ENCODE data around the gene BRWD1. TPM values are rescaled to one million over a fixed set of nuclear protein-coding genes. Genes with fewer than 3 reads are reported as not detected.
"Not testable (repeated sequence)": the region's sequence is repeated elsewhere in the genome, so short reads cannot be mapped to it uniquely, and the experiment has no call there.

Gene BRWD1
- total RNA-seq, 2 experiments from 2014 or later: 84.7 to 92.2 TPM

GRCh38 chr21:39221997-39222486 lies 91.4 kb downstream of the BRWD1 start:
- Mint-ChIP-seq H3K36me3 (ENCODE audit: low read depth) (peaks cover 89% of the 10 kb centered on the region), H3K27me3 (no peaks in the 10 kb centered on the region), H3K4me3 (no peak overlapping the region), H3K27ac (no peak overlapping the region), H3K9me3 (no peaks in the 10 kb centered on the region), H3K4me1 (ENCODE audit: low read depth) (peaks cover 34% of the 10 kb centered on the region)
- Histone ChIP-seq H3K36me3 (ENCODE audit: insufficient read depth, low read length) (peaks cover 47% of the 10 kb centered on the region), H3K27ac (ENCODE audit: low read depth in 1 of 2, low read length in 2 of 2) (no peak overlapping the region), H3K27me3 (ENCODE audit: control insufficient read depth in 1 of 2, insufficient read depth in 2 of 2, low read length in 2 of 2) (no peaks in the 10 kb centered on the region), H3K4me3 (ENCODE audit: low read length) (no peak overlapping the region), H3K9me3 (ENCODE audit: control insufficient read depth in 1 of 2, insufficient read depth in 1 of 2, low read length in 2 of 2) (no peaks in the 10 kb centered on the region), H3K4me1 (ENCODE audit: insufficient read depth, low read length) (no peaks in the 10 kb centered on the region)
- TF ChIP-seq CTCF (IDR thresholded peaks at IDR 0.05): no peak
- POLR2A ChIA-PET: no interaction called here
- intact Hi-C loops (cut with DNase I, micrococcal nuclease): no loop called here
- no peak for DNase-seq
- CTCF ChIA-PET: no interaction called here
- no peak for ATAC-seq (ENCODE audit: poor library complexity)

- H3K27ac ChIP-seq (ENCODE audit: low read depth in 1 of 2, low read length in 2 of 2): no peak overlapping the region
- no peaks in the 10 kb centered on the region for H3K27me3 ChIP-seq (ENCODE audit: control insufficient read depth in 1 of 2, insufficient read depth in 2 of 2, low read length in 2 of 2)
- DNase-seq (no peak), ATAC-seq (ENCODE audit: poor library complexity) (no peak)
- no peaks in the 10 kb centered on the region for H3K9me3 ChIP-seq (ENCODE audit: control insufficient read depth in 1 of 2, insufficient read depth in 1 of 2, low read length in 2 of 2)
- TF ChIP-seq CTCF (IDR thresholded peaks at IDR 0.05): no peak
- Mint-ChIP-seq H3K36me3 (ENCODE audit: low read depth) (peaks cover 89% of the 10 kb centered on the region), H3K4me1 (ENCODE audit: low read depth) (peaks cover 34% of the 10 kb centered on the region), H3K27ac (no peak overlapping the region), H3K9me3 (no peaks in the 10 kb centered on the region), H3K4me3 (no peak overlapping the region), H3K27me3 (no peaks in the 10 kb centered on the region)
- no peaks in the 10 kb centered on the region for H3K4me1 ChIP-seq (ENCODE audit: insufficient read depth, low read length)
- CTCF ChIA-PET: no interaction called here
- H3K36me3 ChIP-seq (ENCODE audit: insufficient read depth, low read length): peaks cover 45% of the 10 kb centered on the region
- intact Hi-C loops (cut with DNase I, micrococcal nuclease): no loop called here
- no peak overlapping the region for H3K4me3 ChIP-seq (ENCODE audit: low read length)
- POLR2A ChIA-PET: no interaction called here
Observed at GRCh38 chr21:39221282-39221996, 92.0 kb downstream of the BRWD1 start.

- H3K27ac ChIP-seq (ENCODE audit: low read depth in 1 of 2, low read length in 2 of 2); H3K27me3 ChIP-seq (ENCODE audit: control insufficient read depth in 1 of 2, insufficient read depth in 2 of 2, low read length in 2 of 2); intact Hi-C loops (cut with DNase I, micrococcal nuclease); ATAC-seq (ENCODE audit: poor library complexity); POLR2A ChIA-PET; H3K4me3 Mint-ChIP-seq; H3K27ac Mint-ChIP-seq; DNase-seq; H3K4me1 ChIP-seq (ENCODE audit: insufficient read depth, low read length); H3K27me3 Mint-ChIP-seq; H3K9me3 ChIP-seq (ENCODE audit: control insufficient read depth in 1 of 2, insufficient read depth in 1 of 2, low read length in 2 of 2); H3K4me3 ChIP-seq (ENCODE audit: low read length); H3K9me3 Mint-ChIP-seq: not testable (repeated sequence)
- H3K36me3 ChIP-seq (ENCODE audit: insufficient read depth, low read length): peaks cover 43% of the 10 kb centered on the region
- Mint-ChIP-seq H3K36me3 (ENCODE audit: low read depth) (peaks cover 86% of the 10 kb centered on the region), H3K4me1 (ENCODE audit: low read depth) (peaks cover 30% of the 10 kb centered on the region)
- CTCF ChIA-PET: interaction anchor here (0.7 kb wide), 1 partner anchor 16 kb away, joined by 3 read pairs; no protein-coding TSS in a partner anchor
Observed at GRCh38 chr21:39220875-39221274, 92.6 kb downstream of the BRWD1 start.

GRCh38 chr21:39220150-39220549 lies 93.3 kb downstream of the BRWD1 start:
- Histone ChIP-seq H3K36me3 (ENCODE audit: insufficient read depth, low read length) (peaks cover 49% of the 10 kb centered on the region), H3K27me3 (ENCODE audit: control insufficient read depth in 1 of 2, insufficient read depth in 2 of 2, low read length in 2 of 2) (no peaks in the 10 kb centered on the region), H3K4me1 (ENCODE audit: insufficient read depth, low read length) (no peaks in the 10 kb centered on the region), H3K9me3 (ENCODE audit: control insufficient read depth in 1 of 2, insufficient read depth in 1 of 2, low read length in 2 of 2) (no peaks in the 10 kb centered on the region), H3K27ac (ENCODE audit: low read depth in 1 of 2, low read length in 2 of 2) (no peak overlapping the region), H3K4me3 (ENCODE audit: low read length) (no peak overlapping the region)
- Mint-ChIP-seq H3K9me3 (no peaks in the 10 kb centered on the region), H3K27me3 (no peaks in the 10 kb centered on the region), H3K4me3 (no peak overlapping the region), H3K36me3 (ENCODE audit: low read depth) (peaks cover 86% of the 10 kb centered on the region), H3K27ac (peak overlapping the region; percentile 72), H3K4me1 (ENCODE audit: low read depth) (peaks cover 30% of the 10 kb centered on the region)
- CTCF ChIA-PET: no interaction called here
- POLR2A ChIA-PET: no interaction called here
- no peak for ATAC-seq (ENCODE audit: poor library complexity)
- no peak for TF ChIP-seq CTCF (IDR thresholded peaks at IDR 0.05)
- intact Hi-C loops (cut with DNase I, micrococcal nuclease): no loop called here
- DNase-seq: no peak

All from CD4-positive, alpha-beta T cell (primary cell).